DND-41 (cell line): Measurements from ENCODE around the gene CDR2L.

Experiments used
- ATAC-seq: fragments of 200-7000 bp; cut with Tn5 transposase; 3 replicates; pipeline ENCODE4 v1.9.1; 2021; ENCODE audit warnings: low read depth; ENCODE audit not compliant: insufficient read depth
- DNase-seq: peaks from one replicate; pipeline ENCODE4 v3.0.0-alpha.2; 2020
- H2AFZ ChIP-seq: 2 replicates; pipeline ENCODE4 v1.6.0; 2012; ENCODE audit warnings: low read depth, low read length
- H3K27ac ChIP-seq: 2 replicates; pipeline ENCODE4 v1.5.1; 2012; ENCODE audit warnings: low read length, inconsistent platforms
- H3K27me3 ChIP-seq: fragments of 200-600 bp; sonication (generic); 2 replicates; pipeline ENCODE4 v1.6.0; 2012; ENCODE audit warnings: low read length, mild to moderate bottlenecking, inconsistent platforms; ENCODE audit not compliant: insufficient read depth, poor library complexity
- H3K36me3 ChIP-seq: 2 replicates; pipeline ENCODE4 v1.5.1; 2012; ENCODE audit warnings: low read length, inconsistent platforms; ENCODE audit not compliant: insufficient read depth
- H3K4me1 ChIP-seq: 2 replicates; pipeline ENCODE4 v1.5.1; 2012; ENCODE audit warnings: mild to moderate bottlenecking, low read length; ENCODE audit not compliant: insufficient read depth
- H3K4me2 ChIP-seq: 2 replicates; pipeline ENCODE4 v1.6.0; 2012; ENCODE audit warnings: mild to moderate bottlenecking, moderate library complexity, low read length, inconsistent platforms; ENCODE audit not compliant: insufficient read depth
- H3K4me3 ChIP-seq, 2 experiments: fragments of 200-600 bp in 1 of 2; shearing (Covaris generic) in 1 of 2; 2 replicates each; pipeline ENCODE4 v1.5.1; 2012 to 2016; ENCODE audit warnings: inconsistent platforms in 2 of 2, low read length in 2 of 2, mild to moderate bottlenecking in 2 of 2, low read depth in 1 of 2, moderate library complexity in 1 of 2
- H3K79me2 ChIP-seq: 2 replicates; pipeline ENCODE4 v1.6.0; 2012; ENCODE audit warnings: low read length, inconsistent platforms; ENCODE audit not compliant: insufficient read depth
- H3K9ac ChIP-seq: 2 replicates; pipeline ENCODE4 v1.6.0; 2012; ENCODE audit warnings: low read depth, mild to moderate bottlenecking, inconsistent platforms, low read length, moderate library complexity
- H3K9me3 ChIP-seq: 2 replicates; pipeline ENCODE4 v1.5.1; 2012; ENCODE audit warnings: low read length, moderate library complexity, mild to moderate bottlenecking, inconsistent platforms; ENCODE audit not compliant: insufficient read depth, severe bottlenecking
- H4K20me1 ChIP-seq: 2 replicates; pipeline ENCODE4 v1.6.0; 2012; ENCODE audit warnings: low read length; ENCODE audit not compliant: insufficient read depth
- EZH2 ChIP-seq: IDR thresholded peaks from 3 replicates; pipeline ENCODE4 v1.6.1; 2012; ENCODE audit warnings: borderline replicate concordance, low read depth, mild to moderate bottlenecking, moderate library complexity, low read length, inconsistent platforms; ENCODE audit not compliant: severe bottlenecking
- TF ChIP-seq, protein P1 (sequence below): IDR thresholded peaks from 2 replicates; pipeline ENCODE4 v1.5.1; 2012; ENCODE audit warnings: borderline replicate concordance, low read length, moderate library complexity, mild to moderate bottlenecking; ENCODE audit not compliant: poor library complexity, severe bottlenecking; ENCODE audit errors: extremely low read depth

Gene CDR2L

GRCh38 chr17:74946641-74947040, 40.8 kb upstream of the CDR2L start:
- no peak overlapping the region for H3K4me3 ChIP-seq
- DNase-seq (no peak), ATAC-seq (no peak)
- no peak overlapping the region for H3K4me2 ChIP-seq
- no peak overlapping the region for H3K27ac ChIP-seq
- TF ChIP-seq, protein P1, sequence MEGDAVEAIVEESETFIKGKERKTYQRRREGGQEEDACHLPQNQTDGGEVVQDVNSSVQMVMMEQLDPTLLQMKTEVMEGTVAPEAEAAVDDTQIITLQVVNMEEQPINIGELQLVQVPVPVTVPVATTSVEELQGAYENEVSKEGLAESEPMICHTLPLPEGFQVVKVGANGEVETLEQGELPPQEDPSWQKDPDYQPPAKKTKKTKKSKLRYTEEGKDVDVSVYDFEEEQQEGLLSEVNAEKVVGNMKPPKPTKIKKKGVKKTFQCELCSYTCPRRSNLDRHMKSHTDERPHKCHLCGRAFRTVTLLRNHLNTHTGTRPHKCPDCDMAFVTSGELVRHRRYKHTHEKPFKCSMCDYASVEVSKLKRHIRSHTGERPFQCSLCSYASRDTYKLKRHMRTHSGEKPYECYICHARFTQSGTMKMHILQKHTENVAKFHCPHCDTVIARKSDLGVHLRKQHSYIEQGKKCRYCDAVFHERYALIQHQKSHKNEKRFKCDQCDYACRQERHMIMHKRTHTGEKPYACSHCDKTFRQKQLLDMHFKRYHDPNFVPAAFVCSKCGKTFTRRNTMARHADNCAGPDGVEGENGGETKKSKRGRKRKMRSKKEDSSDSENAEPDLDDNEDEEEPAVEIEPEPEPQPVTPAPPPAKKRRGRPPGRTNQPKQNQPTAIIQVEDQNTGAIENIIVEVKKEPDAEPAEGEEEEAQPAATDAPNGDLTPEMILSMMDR = no peak
- TF ChIP-seq EZH2 = no peak
- H3K36me3 ChIP-seq = no peaks in the 10 kb centered on the region
- no peak overlapping the region for H2AFZ ChIP-seq
- H3K79me2 ChIP-seq = no peaks in the 10 kb centered on the region
- no peak overlapping the region for H3K9ac ChIP-seq
- H3K27me3 ChIP-seq = peaks cover 8% of the 10 kb centered on the region
- no peaks in the 10 kb centered on the region for H3K9me3 ChIP-seq
- no peaks in the 10 kb centered on the region for H3K4me1 ChIP-seq
- H4K20me1 ChIP-seq = no peaks in the 10 kb centered on the region

DNA sequence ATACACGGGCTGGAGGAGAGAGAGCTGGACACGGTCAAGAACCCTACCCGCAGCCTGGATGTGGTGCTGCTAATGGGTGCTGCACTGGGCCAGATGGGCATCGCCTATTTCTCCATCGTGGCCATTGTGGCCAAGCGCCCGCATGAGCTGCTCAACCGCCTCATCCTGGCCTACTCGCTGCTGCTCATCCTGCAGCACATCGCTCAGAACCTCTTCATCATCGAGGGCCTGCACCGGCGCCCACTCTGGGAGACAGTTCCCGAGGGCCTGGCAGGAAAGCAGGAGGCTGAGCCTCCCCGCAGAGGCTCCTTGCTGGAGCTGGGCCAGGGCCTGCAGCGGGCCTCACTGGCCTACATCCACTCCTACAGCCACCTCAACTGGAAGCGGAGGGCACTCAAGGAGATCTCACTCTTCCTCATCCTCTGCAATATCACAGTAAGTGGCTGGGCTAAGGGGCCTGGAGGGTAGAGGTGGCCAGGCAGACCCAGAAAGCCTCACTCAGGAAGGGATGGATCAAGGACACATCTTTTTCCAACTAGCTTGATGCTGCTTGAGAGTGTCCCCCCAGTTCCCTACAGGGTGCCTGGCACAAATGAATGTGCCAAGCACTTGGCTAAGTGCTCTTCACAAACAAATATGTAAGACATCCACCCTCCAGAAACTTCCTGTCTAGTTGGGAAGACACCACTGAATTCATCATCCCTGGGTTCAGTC, 40.2 kb upstream of the CDR2L start:
- Histone ChIP-seq H3K4me2 (no peak overlapping the region), H4K20me1 (no peaks in the 10 kb centered on the region), H3K27me3 (peaks cover 8% of the 10 kb centered on the region), H3K79me2 (no peaks in the 10 kb centered on the region), H3K36me3 (no peaks in the 10 kb centered on the region), H3K9me3 (no peaks in the 10 kb centered on the region), H3K9ac (no peak overlapping the region), H3K4me3 (no peak overlapping the region), H3K27ac (no peak overlapping the region), H2AFZ (no peak overlapping the region), H3K4me1 (no peaks in the 10 kb centered on the region)
- ATAC-seq (no peak), DNase-seq (no peak)
- TF ChIP-seq, protein P1 = no peak
- no peak for TF ChIP-seq EZH2

- H3K4me3 ChIP-seq = no peak overlapping the region
- no peaks in the 10 kb centered on the region for H3K36me3 ChIP-seq
- DNase-seq (no peak), ATAC-seq (no peak)
- TF ChIP-seq EZH2 = no peak
- TF ChIP-seq, protein P1 = no peak
- no peaks in the 10 kb centered on the region for H3K79me2 ChIP-seq
- no peak overlapping the region for H3K27ac ChIP-seq
- no peaks in the 10 kb centered on the region for H3K9me3 ChIP-seq
- no peak overlapping the region for H3K4me2 ChIP-seq
- peaks cover 8% of the 10 kb centered on the region for H3K27me3 ChIP-seq
- H4K20me1 ChIP-seq = no peaks in the 10 kb centered on the region
- H3K9ac ChIP-seq = no peak overlapping the region
- no peaks in the 10 kb centered on the region for H3K4me1 ChIP-seq
- no peak overlapping the region for H2AFZ ChIP-seq
Observed at GRCh38 chr17:74949455-74950115, 37.8 kb upstream of the CDR2L start.

GRCh38 chr17:74950207-74950606, 37.2 kb upstream of the CDR2L start:
- DNase-seq (no peak), ATAC-seq (no peak)
- H3K27ac ChIP-seq = no peak overlapping the region
- H4K20me1 ChIP-seq = no peaks in the 10 kb centered on the region
- H3K27me3 ChIP-seq = peaks cover 8% of the 10 kb centered on the region
- H3K36me3 ChIP-seq = no peaks in the 10 kb centered on the region
- H3K4me3 ChIP-seq = no peak overlapping the region
- TF ChIP-seq EZH2 = no peak
- H3K4me1 ChIP-seq = no peaks in the 10 kb centered on the region
- no peak overlapping the region for H3K4me2 ChIP-seq
- no peaks in the 10 kb centered on the region for H3K79me2 ChIP-seq
- H2AFZ ChIP-seq = no peak overlapping the region
- no peaks in the 10 kb centered on the region for H3K9me3 ChIP-seq
- no peak overlapping the region for H3K9ac ChIP-seq
